HG03175 (cell line): ENCODE data around the gene ASTN2.

Source experiments
- ATAC-seq: cut with Tn5 transposase; IDR thresholded peaks from one replicate; pipeline ENCODE4 v1.9.1; 2021; ENCODE audit warnings: mild to moderate bottlenecking, moderate library complexity; ENCODE audit not compliant: unreplicated experiment

Gene ASTN2

GRCh38 chr9:116379821-116380220 lies 1035.0 kb downstream of the ASTN2 start:
- no peak for ATAC-seq

GRCh38 chr9:116378873-116379272 lies 1036.0 kb downstream of the ASTN2 start:
- no peak for ATAC-seq

- no peak for ATAC-seq
Observed at GRCh38 chr9:116377179-116377798, 1037.6 kb downstream of the ASTN2 start.
